ENCODE measurements around the gene GRIK4.

GRIK4 gene

GRCh38 chr11:120537996-120538395 is 26.4 kb downstream of the GRIK4 start:
- TF ChIP-seq CTCF (IDR thresholded peaks at IDR 0.05; ENCODE audit: low read depth, low read length), result no peak
- DNase-seq (ENCODE audit: extremely low read depth, low read depth), result no peak

GRCh38 chr11:120538707-120539106 is 27.2 kb downstream of the GRIK4 start:
- no peak for DNase-seq (ENCODE audit: extremely low read depth, low read depth)
- no peak for TF ChIP-seq CTCF (IDR thresholded peaks at IDR 0.05; ENCODE audit: low read depth, low read length)

- DNase-seq (ENCODE audit: extremely low read depth, low read depth), result no peak
- TF ChIP-seq CTCF (IDR thresholded peaks at IDR 0.05; ENCODE audit: low read depth, low read length), result no peak
Observed at GRCh38 chr11:120539667-120540369, 28.3 kb downstream of the GRIK4 start.

GRCh38 chr11:120540744-120541465 is 29.4 kb downstream of the GRIK4 start:
- DNase-seq (ENCODE audit: extremely low read depth, low read depth), result no peak
- TF ChIP-seq CTCF (IDR thresholded peaks at IDR 0.05; ENCODE audit: low read depth, low read length), result no peak

- DNase-seq (ENCODE audit: extremely low read depth, low read depth), result no peak
- no peak for TF ChIP-seq CTCF (IDR thresholded peaks at IDR 0.05; ENCODE audit: low read depth, low read length)
Observed at GRCh38 chr11:120543521-120544215, 32.1 kb downstream of the GRIK4 start.

GRCh38 chr11:120545813-120546212 is 34.3 kb downstream of the GRIK4 start:
- no peak for DNase-seq (ENCODE audit: extremely low read depth, low read depth)
- TF ChIP-seq CTCF (IDR thresholded peaks at IDR 0.05; ENCODE audit: low read depth, low read length), result no peak
